ENCODE results near the gene ANXA8L1.
"Not testable (repeated sequence)": the region's sequence is repeated elsewhere in the genome, so short reads cannot be mapped to it uniquely, and the experiment has no call there.

The ANXA8L1 gene

GRCh38 chr10:46375406-46375805 lies at the start of gene ANXA8L1:
TSS of gene ANXA8L1 (plus strand) at chr10:46375776. CDS start at chr10:46375852, 76 bp downstream.
- DNase-seq (ENCODE audit: low spot score): not testable (repeated sequence)

GRCh38 chr10:46326066-46326465 lies 49.5 kb upstream of the ANXA8L1 start:
- peak; percentile 23 for DNase-seq (ENCODE audit: low spot score)

GRCh38 chr10:46326971-46327370 lies 48.6 kb upstream of the ANXA8L1 start:
- peak; percentile 41 for DNase-seq (ENCODE audit: low spot score)

- DNase-seq (ENCODE audit: low spot score): peak; percentile 45
Measured at GRCh38 chr10:46327685-46328084, 47.9 kb upstream of the ANXA8L1 start.

GRCh38 chr10:46328853-46329689 lies 46.5 kb upstream of the ANXA8L1 start:
- DNase-seq (ENCODE audit: low spot score): peak; percentile 52

GRCh38 chr10:46329690-46330016 lies 45.9 kb upstream of the ANXA8L1 start:
- DNase-seq (ENCODE audit: low spot score): peak; percentile 45

GRCh38 chr10:46330894-46331293 lies 44.7 kb upstream of the ANXA8L1 start:
- peak; percentile 51 for DNase-seq (ENCODE audit: low spot score)

GRCh38 chr10:46365484-46365883 lies 10.1 kb upstream of the ANXA8L1 start:
- DNase-seq (ENCODE audit: low spot score): not testable (repeated sequence)

- DNase-seq (ENCODE audit: low spot score): not testable (repeated sequence)
Measured at GRCh38 chr10:46367209-46367608, 8.4 kb upstream of the ANXA8L1 start.

- peak; percentile 12 for DNase-seq (ENCODE audit: low spot score)
Measured at GRCh38 chr10:46367666-46368240, 7.8 kb upstream of the ANXA8L1 start.

- not testable (repeated sequence) for DNase-seq (ENCODE audit: low spot score)
Measured at GRCh38 chr10:46368956-46369355, 6.6 kb upstream of the ANXA8L1 start.

- not testable (repeated sequence) for DNase-seq (ENCODE audit: low spot score)
Measured at GRCh38 chr10:46374410-46374809, 1.2 kb upstream of the ANXA8L1 start.

GRCh38 chr10:46377022-46377421 lies 1.4 kb downstream of the ANXA8L1 start:
- not testable (repeated sequence) for DNase-seq (ENCODE audit: low spot score)

- DNase-seq (ENCODE audit: low spot score): not testable (repeated sequence)
Measured at GRCh38 chr10:46377651-46378050, 2.1 kb downstream of the ANXA8L1 start.

GRCh38 chr10:46378108-46378507 lies 2.5 kb downstream of the ANXA8L1 start:
- not testable (repeated sequence) for DNase-seq (ENCODE audit: low spot score)

- DNase-seq (ENCODE audit: low spot score): not testable (repeated sequence)
Measured at GRCh38 chr10:46379233-46379848, 3.8 kb downstream of the ANXA8L1 start.

GRCh38 chr10:46385858-46386257 lies 10.3 kb downstream of the ANXA8L1 start:
- not testable (repeated sequence) for DNase-seq (ENCODE audit: low spot score)

- DNase-seq (ENCODE audit: low spot score): not testable (repeated sequence)
Measured at GRCh38 chr10:46386694-46387093, 11.1 kb downstream of the ANXA8L1 start.

GRCh38 chr10:46387309-46387902 lies 11.8 kb downstream of the ANXA8L1 start:
- not testable (repeated sequence) for DNase-seq (ENCODE audit: low spot score)

- DNase-seq (ENCODE audit: low spot score): not testable (repeated sequence)
Measured at GRCh38 chr10:46391422-46391821, 15.8 kb downstream of the ANXA8L1 start.

- DNase-seq (ENCODE audit: low spot score): peak; percentile 26
Measured at GRCh38 chr10:46396441-46397279, 21.1 kb downstream of the ANXA8L1 start.

- DNase-seq (ENCODE audit: low spot score): peak; percentile 23
Measured at GRCh38 chr10:46397767-46398166, 22.2 kb downstream of the ANXA8L1 start.

Data from left forelimb (tissue), 1 donor.